H1 (cell line): ENCODE measurements around the gene PRKAG1. TPM values are rescaled to one million over a fixed set of nuclear protein-coding genes. Genes with fewer than 3 reads are reported as not detected.

Experiments
- CTCF ChIA-PET: fragments of 300-600 bp; sonication (Branson Sonifier 250); formaldehyde crosslinking; loops from one replicate; lab custom pipeline; 2021; ENCODE audit not compliant: partially characterized antibody; lab: Charles Lee
- POLR2A ChIA-PET: fragments of 300-600 bp; sonication (Branson Sonifier 250); formaldehyde crosslinking; loops from one replicate; lab custom pipeline; 2021; ENCODE audit warnings: inconsistent platforms; ENCODE audit not compliant: partially characterized antibody; lab: Charles Lee
- DNase-seq, 2 experiments: peaks; one replicate each; pipeline versions ENCODE4 v3.0.0 to v3.0.0-alpha.2; 2010 to 2022; ENCODE audit warnings: low spot score in 2 of 2, low read depth in 1 of 2, mixed read lengths in 1 of 2
- FAIRE-seq: peaks from 2 replicates; lab custom pipeline; 2011; peaks lifted over from hg19 to GRCh38; lab: Jason Lieb, UNC
- H2AFZ ChIP-seq: 2 replicates; pipeline ENCODE4 v1.8.1; 2012; ENCODE audit warnings: low read length, inconsistent platforms
- H2AK5ac ChIP-seq: 2 replicates; pipeline ENCODE4 v1.6.1; 2013; ENCODE audit warnings: low read depth, low read length
- H2BK120ac ChIP-seq: replicated peaks from 2 replicates; pipeline ENCODE3; 2013; ENCODE audit warnings: low read depth, low read length, inconsistent platforms
- H2BK12ac ChIP-seq: 2 replicates; pipeline ENCODE4 v1.6.1; 2013; ENCODE audit warnings: low read depth, low read length
- H2BK15ac ChIP-seq: 2 replicates; pipeline ENCODE4 v1.6.1; 2013; ENCODE audit warnings: low read length
- H2BK20ac ChIP-seq: 2 replicates; pipeline ENCODE4 v1.6.1; 2013; ENCODE audit warnings: low read length
- H2BK5ac ChIP-seq: 2 replicates; pipeline ENCODE4 v1.6.1; 2013; ENCODE audit warnings: low read depth, low read length
- H3K14ac ChIP-seq: 2 replicates; pipeline ENCODE4 v1.6.1; 2013; ENCODE audit warnings: inconsistent platforms; ENCODE audit not compliant: insufficient read length
- H3K18ac ChIP-seq: 2 replicates; pipeline ENCODE4 v1.6.1; 2013; ENCODE audit warnings: low read length; ENCODE audit errors: extremely low read depth
- H3K23ac ChIP-seq: 2 replicates; pipeline ENCODE4 v1.6.1; 2013; ENCODE audit warnings: inconsistent platforms; ENCODE audit not compliant: insufficient read length
- H3K23me2 ChIP-seq: 2 replicates; pipeline ENCODE4 v1.6.1; 2013; ENCODE audit warnings: low read depth, low read length
- H3K27ac ChIP-seq: 2 replicates; pipeline ENCODE4 v1.6.1; 2011; ENCODE audit warnings: low read depth, low read length, inconsistent platforms
- H3K27me3 ChIP-seq, 4 experiments: replicated peaks in 1 of 4; 1 replicate in 1 of 4; 2 replicates in 3 of 4; pipeline versions ENCODE4 v1.6.1 to v1.8.1; 2011 to 2013; ENCODE audit warnings: low read length in 3 of 4, mild to moderate bottlenecking in 3 of 4, inconsistent platforms in 2 of 4, mixed read lengths in 2 of 4, moderate library complexity in 1 of 4; ENCODE audit not compliant: control insufficient read depth in 3 of 4, insufficient read depth in 3 of 4; ENCODE audit errors: extremely low read depth in 1 of 4
- H3K36me3 ChIP-seq, 4 experiments: 2 replicates each; pipeline versions ENCODE4 v1.6.1 to v1.8.1; 2011 to 2013; ENCODE audit warnings: mild to moderate bottlenecking in 4 of 4, low read length in 3 of 4, moderate library complexity in 2 of 4, control low read depth in 1 of 4, inconsistent platforms in 1 of 4; ENCODE audit not compliant: insufficient read depth in 4 of 4, control insufficient read depth in 2 of 4
- H3K4ac ChIP-seq: replicated peaks from 2 replicates; pipeline ENCODE3; 2013; ENCODE audit warnings: low read length, low read depth, mixed read lengths, inconsistent platforms; ENCODE audit not compliant: insufficient read length
- H3K4me1 ChIP-seq, 4 experiments: replicated peaks in 1 of 4; 1 replicate in 1 of 4; 2 replicates in 3 of 4; pipeline versions ENCODE4 v1.6.1 to v1.8.1; 2011 to 2013; ENCODE audit warnings: low read length in 3 of 4, inconsistent platforms in 2 of 4, mixed read lengths in 1 of 4; ENCODE audit not compliant: insufficient read depth in 4 of 4, control insufficient read depth in 3 of 4
- H3K4me2 ChIP-seq, 2 experiments: 2 replicates each; pipeline versions ENCODE4 v1.6.1 to v1.8.1; 2011 to 2013; ENCODE audit warnings: low read depth in 2 of 2, low read length in 2 of 2, control low read depth in 1 of 2, inconsistent platforms in 1 of 2, mild to moderate bottlenecking in 1 of 2; ENCODE audit not compliant: insufficient read depth in 1 of 2
- H3K4me3 ChIP-seq, 4 experiments: fragments of 200-600, 300-600 bp in 1 of 4; sonication (generic), shearing (Covaris generic), sonication (Bioruptor Twin) in 1 of 4; 2 replicates each; pipeline versions ENCODE4 v1.5.1 to v1.8.1; 2011 to 2016; ENCODE audit warnings: low read length in 4 of 4, low read depth in 3 of 4, control low read depth in 2 of 4, inconsistent platforms in 2 of 4, mild to moderate bottlenecking in 2 of 4, mixed read lengths in 1 of 4, moderate library complexity in 1 of 4; ENCODE audit not compliant: insufficient read depth in 2 of 4; ENCODE audit errors: extremely low read depth in 1 of 4
- H3K56ac ChIP-seq: replicated peaks from 2 replicates; pipeline ENCODE3; 2013; ENCODE audit warnings: low read depth, mild to moderate bottlenecking, mixed read lengths, low read length, inconsistent platforms; ENCODE audit not compliant: insufficient read length
- H3K79me1 ChIP-seq: 2 replicates; pipeline ENCODE4 v1.6.1; 2013; ENCODE audit warnings: low read depth, low read length, control low read depth
- H3K79me2 ChIP-seq, 2 experiments: 2 replicates each; pipeline versions ENCODE4 v1.6.1 to v1.8.1; 2012 to 2013; ENCODE audit warnings: low read length in 2 of 2, mild to moderate bottlenecking in 2 of 2, inconsistent platforms in 1 of 2; ENCODE audit not compliant: insufficient read depth in 2 of 2, control insufficient read depth in 1 of 2
- H3K9ac ChIP-seq, 4 experiments: replicated peaks in 1 of 4; 1 replicate in 1 of 4; 2 replicates in 3 of 4; pipeline versions ENCODE4 v1.6.1 to v1.8.1; 2011 to 2013; ENCODE audit warnings: low read depth in 3 of 4, low read length in 3 of 4, control low read depth in 2 of 4, mild to moderate bottlenecking in 2 of 4, moderate library complexity in 2 of 4, inconsistent platforms in 1 of 4; ENCODE audit errors: extremely low read depth in 1 of 4
- H3K9me3 ChIP-seq, 2 experiments: 2 replicates each; pipeline versions ENCODE4 v1.6.1 to v1.8.1; 2012 to 2013; ENCODE audit warnings: mild to moderate bottlenecking in 2 of 2, moderate library complexity in 2 of 2, control low read depth in 1 of 2, inconsistent platforms in 1 of 2, low read depth in 1 of 2, low read length in 1 of 2, mixed read lengths in 1 of 2; ENCODE audit not compliant: insufficient read depth in 2 of 2
- H4K20me1 ChIP-seq, 2 experiments: replicated peaks in 1 of 2; 2 replicates each; pipeline versions ENCODE3 to v1.8.1; 2011 to 2013; ENCODE audit warnings: inconsistent platforms in 2 of 2, low read length in 2 of 2, mild to moderate bottlenecking in 1 of 2; ENCODE audit not compliant: insufficient read depth in 2 of 2, control insufficient read depth in 1 of 2
- H4K5ac ChIP-seq: 2 replicates; pipeline ENCODE4 v1.6.1; 2013; ENCODE audit warnings: low read length, low read depth, mixed read lengths, inconsistent platforms; ENCODE audit not compliant: insufficient read length
- H4K8ac ChIP-seq: 2 replicates; pipeline ENCODE4 v1.8.0; 2013; ENCODE audit warnings: mild to moderate bottlenecking, moderate library complexity, low read length, inconsistent platforms; ENCODE audit not compliant: insufficient read depth; ENCODE audit errors: extremely low read depth
- H4K91ac ChIP-seq: replicated peaks from 2 replicates; pipeline ENCODE3; 2013; ENCODE audit warnings: low read length, mixed read lengths, inconsistent platforms; ENCODE audit not compliant: insufficient read length
- BACH1 ChIP-seq: IDR thresholded peaks from 2 replicates; pipeline ENCODE4 v1.6.1; 2012; ENCODE audit warnings: low read length, improper control_type of control experiment
- BCL11A ChIP-seq, 2 experiments: IDR thresholded peaks; one replicate each; pipeline ENCODE4 v1.6.1; 2011; ENCODE audit warnings: low read depth in 2 of 2, low read length in 2 of 2, mild to moderate bottlenecking in 2 of 2
- BRCA1 ChIP-seq: IDR thresholded peaks from 2 replicates; pipeline ENCODE4 v1.6.1; 2012; ENCODE audit warnings: low read depth, low read length, improper control_type of control experiment
- EP300 ChIP-seq, 2 experiments: IDR thresholded peaks; 1 replicate in 1 of 2; 2 replicates in 1 of 2; pipeline ENCODE4 v1.6.1; 2011 to 2012; ENCODE audit warnings: low read depth in 2 of 2, low read length in 2 of 2, mild to moderate bottlenecking in 2 of 2, borderline replicate concordance in 1 of 2, inconsistent platforms in 1 of 2, moderate library complexity in 1 of 2
- HDAC6 ChIP-seq: IDR thresholded peaks from one replicate; pipeline ENCODE4 v1.7.1; 2012; ENCODE audit warnings: low read depth, mild to moderate bottlenecking, inconsistent platforms, low read length, moderate library complexity
- PHF8 ChIP-seq: fragments of 200-600 bp; sonication (generic); conservative IDR thresholded peaks from 2 replicates; pipeline ENCODE4 v1.7.1; 2012; ENCODE audit warnings: low read depth, mild to moderate bottlenecking, inconsistent platforms, low read length, moderate library complexity
- POLR2AphosphoS5 ChIP-seq: IDR thresholded peaks from 2 replicates; pipeline ENCODE4 v1.6.1; 2011; ENCODE audit warnings: low read depth, low read length
- RBBP5 ChIP-seq: IDR thresholded peaks from 2 replicates; pipeline ENCODE4 v1.7.1; 2012; ENCODE audit warnings: low read depth, mild to moderate bottlenecking, inconsistent platforms, low read length, moderate library complexity, borderline replicate concordance
- RXRA ChIP-seq: IDR thresholded peaks from 2 replicates; pipeline ENCODE4 v1.6.1; 2011; ENCODE audit warnings: low read depth, mild to moderate bottlenecking, low read length, moderate library complexity; ENCODE audit not compliant: insufficient read depth
- SP4 ChIP-seq: IDR thresholded peaks from 2 replicates; pipeline ENCODE4 v1.6.1; 2012; ENCODE audit warnings: low read length, inconsistent platforms
- SUZ12 ChIP-seq: fragments of 200-600 bp; sonication (generic); IDR thresholded peaks from 2 replicates; pipeline ENCODE4 v1.6.1; 2012; ENCODE audit warnings: mild to moderate bottlenecking, inconsistent platforms, low read length, moderate library complexity, mixed read lengths
- polyA plus RNA-seq, 7 experiments: library from polyadenylated mRNA; depleted of rRNA in 3 of 7; stranded (reverse) in 5 of 7; unstranded in 2 of 7; fragments of >200 nt in 5 of 7; fragments of 200-250 nt in 2 of 7; gene quantifications; 1 replicate in 5 of 7; 2 replicates in 1 of 7; 4 replicates in 1 of 7; pipeline versions ENCODE4 v1.2.1 to v1.2.3, GENCODE V29; 2011 to 2013; ENCODE audit warnings: missing spikeins in 2 of 7, mixed read lengths in 2 of 7
- total RNA-seq: library from RNA; stranded (reverse); fragmentation: NEBNext Ultra II Directional; extraction: Animal tissue kit (Norgen Biotek cat#: 25700); gene quantifications from 2 replicates; pipeline ENCODE4 v1.2.1, GENCODE V29; 2021
- TF ChIP-seq, protein P1 (sequence below): IDR thresholded peaks from 2 replicates; pipeline ENCODE4 v1.6.1; 2012; ENCODE audit warnings: low read length, inconsistent platforms
- TF ChIP-seq, protein P2 (sequence below): IDR thresholded peaks from 2 replicates; pipeline ENCODE4 v1.6.1; 2012; ENCODE audit warnings: inconsistent platforms

PRKAG1 gene
- total and polyA plus RNA-seq, 2 of the 8 experiments (the other 6 are each of a cell fraction or from before 2014, with no cell fraction given), result 38.6 to 57.5 TPM

DNA sequence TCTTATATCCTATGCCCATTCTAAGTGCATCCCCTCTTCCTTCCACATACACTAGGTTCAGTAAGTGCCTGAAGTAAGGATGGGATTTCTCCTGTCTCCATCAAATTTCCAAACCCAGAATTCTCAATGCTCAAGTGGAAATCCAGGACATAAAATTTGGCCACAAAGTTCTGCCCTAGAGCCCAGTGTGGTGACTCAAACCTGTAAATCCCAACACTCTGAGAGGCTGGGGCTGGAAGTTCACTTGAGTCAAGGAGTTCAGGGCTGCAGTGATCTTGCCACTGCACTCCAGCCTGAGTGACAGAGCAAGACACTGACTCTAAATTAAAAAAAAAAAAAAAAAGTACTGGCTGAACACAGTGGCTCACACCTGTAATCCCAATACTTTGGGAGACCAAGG lies 56.8 kb downstream of the PRKAG1 start:
- POLR2A ChIA-PET, result interaction anchor here (0.6 to 1.5 kb wide), 2 partner anchors 10 to 1062 kb away, joined by 3 to 4 read pairs; partner anchors contain the start of gene WNT10B
- Histone ChIP-seq H3K27ac (no peak overlapping the region), H3K79me1 (no peaks in the 10 kb centered on the region), H2BK120ac (no peak overlapping the region), H3K36me3 (no peaks in the 10 kb centered on the region), H4K20me1 (no peaks in the 10 kb centered on the region), H2BK20ac (no peak overlapping the region), H2AFZ (no peak overlapping the region), H3K4me2 (no peak overlapping the region), H2BK15ac (no peak overlapping the region), H3K9ac (no peak overlapping the region), H3K79me2 (no peaks in the 10 kb centered on the region), H4K8ac (no peak overlapping the region), H3K23me2 (peaks cover 5% of the 10 kb centered on the region), H3K27me3 (peaks cover 0 to 8% (median 7%) of the 10 kb centered on the region in 4 experiments; a peak in 5 of 7 replicates), H2AK5ac (no peak overlapping the region), H3K14ac (no peak overlapping the region), H3K4ac (no peak overlapping the region), H4K5ac (no peak overlapping the region), H2BK5ac (no peak overlapping the region), H2BK12ac (no peak overlapping the region), H3K9me3 (no peaks in the 10 kb centered on the region), H3K23ac (no peak overlapping the region), H3K4me1 (peaks cover 14 to 22% (median 21%) of the 10 kb centered on the region in 4 experiments), H4K91ac (no peak overlapping the region), H3K4me3 (no peak overlapping the region), H3K56ac (no peak overlapping the region), H3K18ac (no peak overlapping the region)
- DNase-seq (no peak), FAIRE-seq (no peak)
- CTCF ChIA-PET, result interaction anchor here (1.0 to 40.8 kb wide), 5 partner anchors 11 to 103 kb away, joined by 3 to 1336 read pairs (median 4); partner anchors contain the start of genes DDN and WNT1
- TF ChIP-seq, protein P1, sequence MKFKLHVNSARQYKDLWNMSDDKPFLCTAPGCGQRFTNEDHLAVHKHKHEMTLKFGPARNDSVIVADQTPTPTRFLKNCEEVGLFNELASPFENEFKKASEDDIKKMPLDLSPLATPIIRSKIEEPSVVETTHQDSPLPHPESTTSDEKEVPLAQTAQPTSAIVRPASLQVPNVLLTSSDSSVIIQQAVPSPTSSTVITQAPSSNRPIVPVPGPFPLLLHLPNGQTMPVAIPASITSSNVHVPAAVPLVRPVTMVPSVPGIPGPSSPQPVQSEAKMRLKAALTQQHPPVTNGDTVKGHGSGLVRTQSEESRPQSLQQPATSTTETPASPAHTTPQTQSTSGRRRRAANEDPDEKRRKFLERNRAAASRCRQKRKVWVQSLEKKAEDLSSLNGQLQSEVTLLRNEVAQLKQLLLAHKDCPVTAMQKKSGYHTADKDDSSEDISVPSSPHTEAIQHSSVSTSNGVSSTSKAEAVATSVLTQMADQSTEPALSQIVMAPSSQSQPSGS, result no peak
- TF ChIP-seq, protein P2, sequence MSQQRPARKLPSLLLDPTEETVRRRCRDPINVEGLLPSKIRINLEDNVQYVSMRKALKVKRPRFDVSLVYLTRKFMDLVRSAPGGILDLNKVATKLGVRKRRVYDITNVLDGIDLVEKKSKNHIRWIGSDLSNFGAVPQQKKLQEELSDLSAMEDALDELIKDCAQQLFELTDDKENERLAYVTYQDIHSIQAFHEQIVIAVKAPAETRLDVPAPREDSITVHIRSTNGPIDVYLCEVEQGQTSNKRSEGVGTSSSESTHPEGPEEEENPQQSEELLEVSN, result no peak
- TF ChIP-seq RBBP5 (no peak), BCL11A (IDR thresholded peaks at IDR 0.05; ENCODE audit: low read depth in 2 of 2, low read length in 2 of 2) (no peak), BACH1 (no peak), HDAC6 (no peak), POLR2AphosphoS5 (no peak), BRCA1 (no peak), SUZ12 (no peak), SP4 (no peak), PHF8 (no peak), RXRA (no peak), EP300 (IDR thresholded peaks at IDR 0.05; ENCODE audit: borderline replicate concordance in 1 of 2, low read depth in 2 of 2, low read length in 2 of 2) (no peak)
